ENCODE data around the gene R3HDM2.

R3HDM2 gene

GRCh38 chr12:57224973-57225679 is 205.7 kb downstream of the R3HDM2 start:
- Histone ChIP-seq H3K9ac (ENCODE audit: low read depth, low read length) (no peak overlapping the region), H3K27me3 (ENCODE audit: insufficient read depth, low read length, poor library complexity) (peaks cover 23% of the 10 kb centered on the region), H3K4me1 (ENCODE audit: insufficient read depth, low read length) (peaks cover 19% of the 10 kb centered on the region), H3K4me3 (ENCODE audit: low read depth in 1 of 2, low read length in 2 of 2) (no peak overlapping the region), H3K79me2 (ENCODE audit: insufficient read depth, low read length) (peaks cover 7% of the 10 kb centered on the region), H3K4me2 (ENCODE audit: insufficient read depth, low read length) (no peak overlapping the region), H4K20me1 (ENCODE audit: insufficient read depth, low read length) (peaks cover 13% of the 10 kb centered on the region; the same call in 1 of the 2 replicates), H3K27ac (ENCODE audit: low read length) (no peak overlapping the region), H3K9me3 (ENCODE audit: insufficient read depth, low read length, severe bottlenecking) (no peaks in the 10 kb centered on the region), H3K36me3 (ENCODE audit: insufficient read depth, low read length) (no peaks in the 10 kb centered on the region; the same call in 1 of the 2 replicates), H2AFZ (ENCODE audit: low read depth, low read length) (no peak overlapping the region)
- peak; percentile 2 for TF ChIP-seq CTCF (IDR thresholded peaks at IDR 0.05; ENCODE audit: borderline replicate concordance, extremely low read depth, low read length, poor library complexity, severe bottlenecking)
- no peak for TF ChIP-seq EZH2 (IDR thresholded peaks at IDR 0.05; ENCODE audit: borderline replicate concordance, low read depth, low read length, severe bottlenecking)
- ATAC-seq (ENCODE audit: insufficient read depth, low read depth), result peak; percentile 34
- DNase-seq, result peak; percentile 69

- Histone ChIP-seq H3K79me2 (ENCODE audit: insufficient read depth, low read length) (no peaks in the 10 kb centered on the region), H3K4me2 (ENCODE audit: insufficient read depth, low read length) (no peak overlapping the region), H3K4me1 (ENCODE audit: insufficient read depth, low read length) (peaks cover 19% of the 10 kb centered on the region), H3K27me3 (ENCODE audit: insufficient read depth, low read length, poor library complexity) (peaks cover 29% of the 10 kb centered on the region), H3K27ac (ENCODE audit: low read length) (no peak overlapping the region), H3K9ac (ENCODE audit: low read depth, low read length) (no peak overlapping the region), H2AFZ (ENCODE audit: low read depth, low read length) (no peak overlapping the region), H3K4me3 (ENCODE audit: low read depth in 1 of 2, low read length in 2 of 2) (no peak overlapping the region), H3K9me3 (ENCODE audit: insufficient read depth, low read length, severe bottlenecking) (no peaks in the 10 kb centered on the region), H4K20me1 (ENCODE audit: insufficient read depth, low read length) (peaks cover 13% of the 10 kb centered on the region; the same call in 1 of the 2 replicates), H3K36me3 (ENCODE audit: insufficient read depth, low read length) (no peaks in the 10 kb centered on the region)
- ATAC-seq (ENCODE audit: insufficient read depth, low read depth), result no peak
- no peak for DNase-seq
- TF ChIP-seq CTCF (IDR thresholded peaks at IDR 0.05; ENCODE audit: borderline replicate concordance, extremely low read depth, low read length, poor library complexity, severe bottlenecking) (no peak), EZH2 (IDR thresholded peaks at IDR 0.05; ENCODE audit: borderline replicate concordance, low read depth, low read length, severe bottlenecking) (no peak)
Measured at GRCh38 chr12:57224278-57224972, 206.4 kb downstream of the R3HDM2 start.

- ATAC-seq (ENCODE audit: insufficient read depth, low read depth), result no peak
- peaks cover 38% of the 10 kb centered on the region for H3K27me3 ChIP-seq (ENCODE audit: insufficient read depth, low read length, poor library complexity)
- no peak overlapping the region for H2AFZ ChIP-seq (ENCODE audit: low read depth, low read length)
- H3K4me2 ChIP-seq (ENCODE audit: insufficient read depth, low read length), result no peak overlapping the region
- TF ChIP-seq EZH2 (IDR thresholded peaks at IDR 0.05; ENCODE audit: borderline replicate concordance, low read depth, low read length, severe bottlenecking), result no peak
- TF ChIP-seq CTCF (IDR thresholded peaks at IDR 0.05; ENCODE audit: borderline replicate concordance, extremely low read depth, low read length, poor library complexity, severe bottlenecking), result no peak
- H3K79me2 ChIP-seq (ENCODE audit: insufficient read depth, low read length), result no peaks in the 10 kb centered on the region
- DNase-seq, result no peak
- H3K27ac ChIP-seq (ENCODE audit: low read length), result no peak overlapping the region
- no peak overlapping the region for H3K9ac ChIP-seq (ENCODE audit: low read depth, low read length)
- no peak overlapping the region for H3K4me3 ChIP-seq (ENCODE audit: low read depth in 1 of 2, low read length in 2 of 2)
- no peaks in the 10 kb centered on the region for H3K36me3 ChIP-seq (ENCODE audit: insufficient read depth, low read length)
- H3K9me3 ChIP-seq (ENCODE audit: insufficient read depth, low read length, severe bottlenecking), result no peaks in the 10 kb centered on the region
- peaks cover 10% of the 10 kb centered on the region for H3K4me1 ChIP-seq (ENCODE audit: insufficient read depth, low read length)
- peaks cover 13% of the 10 kb centered on the region; the same call in 1 of the 2 replicates for H4K20me1 ChIP-seq (ENCODE audit: insufficient read depth, low read length)
Measured at GRCh38 chr12:57223191-57224165, 207.4 kb downstream of the R3HDM2 start.
